ENCODE results near the gene TEX44. TPM values are rescaled to one million over a fixed set of nuclear protein-coding genes. Genes with fewer than 3 reads are reported as not detected.

The TEX44 gene
- total and polyA plus RNA-seq, 2 of the 13 experiments (the other 11 are each of a cell fraction or from before 2014, with no cell fraction given) = not detected

GRCh38 chr2:231614559-231615057 lies 21.9 kb downstream of the TEX44 start (continued):
- TF ChIP-seq, protein P1, sequence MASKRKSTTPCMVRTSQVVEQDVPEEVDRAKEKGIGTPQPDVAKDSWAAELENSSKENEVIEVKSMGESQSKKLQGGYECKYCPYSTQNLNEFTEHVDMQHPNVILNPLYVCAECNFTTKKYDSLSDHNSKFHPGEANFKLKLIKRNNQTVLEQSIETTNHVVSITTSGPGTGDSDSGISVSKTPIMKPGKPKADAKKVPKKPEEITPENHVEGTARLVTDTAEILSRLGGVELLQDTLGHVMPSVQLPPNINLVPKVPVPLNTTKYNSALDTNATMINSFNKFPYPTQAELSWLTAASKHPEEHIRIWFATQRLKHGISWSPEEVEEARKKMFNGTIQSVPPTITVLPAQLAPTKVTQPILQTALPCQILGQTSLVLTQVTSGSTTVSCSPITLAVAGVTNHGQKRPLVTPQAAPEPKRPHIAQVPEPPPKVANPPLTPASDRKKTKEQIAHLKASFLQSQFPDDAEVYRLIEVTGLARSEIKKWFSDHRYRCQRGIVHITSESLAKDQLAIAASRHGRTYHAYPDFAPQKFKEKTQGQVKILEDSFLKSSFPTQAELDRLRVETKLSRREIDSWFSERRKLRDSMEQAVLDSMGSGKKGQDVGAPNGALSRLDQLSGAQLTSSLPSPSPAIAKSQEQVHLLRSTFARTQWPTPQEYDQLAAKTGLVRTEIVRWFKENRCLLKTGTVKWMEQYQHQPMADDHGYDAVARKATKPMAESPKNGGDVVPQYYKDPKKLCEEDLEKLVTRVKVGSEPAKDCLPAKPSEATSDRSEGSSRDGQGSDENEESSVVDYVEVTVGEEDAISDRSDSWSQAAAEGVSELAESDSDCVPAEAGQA (IDR thresholded peaks at IDR 0.05; ENCODE audit: low read depth) = peak; percentile 81
- TF ChIP-seq, protein P1 (CRISPR knock-in tag; IDR thresholded peaks at IDR 0.05; ENCODE audit: borderline replicate concordance) = no peak
- 0 out of 2 replicates have a peak, but pooled peaks have one; percentile 27 for TF ChIP-seq ZNF468 (CRISPR knock-in tag; IDR thresholded peaks at IDR 0.05)
- 0 out of 2 replicates have a peak, but pooled peaks have one; percentile 3 for TF ChIP-seq ZC3H13 (CRISPR knock-in tag; IDR thresholded peaks at IDR 0.05)
- no peak for TF ChIP-seq DDIT3 (CRISPR knock-in tag; IDR thresholded peaks at IDR 0.05)
- no peak for TF ChIP-seq NFIB (CRISPR knock-in tag; IDR thresholded peaks at IDR 0.05; ENCODE audit: borderline replicate concordance)
- no peak for TF ChIP-seq ZNF570 (CRISPR knock-in tag; IDR thresholded peaks at IDR 0.05; ENCODE audit: borderline replicate concordance)
- TF ChIP-seq BRD4 (CRISPR knock-in tag; IDR thresholded peaks at IDR 0.05) = peak; percentile 27; the same call in 1 of the 2 replicates
- TF ChIP-seq ZNF574 (CRISPR knock-in tag; IDR thresholded peaks at IDR 0.05) = no peak
- TF ChIP-seq CAMTA2 (CRISPR knock-in tag; IDR thresholded peaks at IDR 0.05; ENCODE audit: borderline replicate concordance) = 0 out of 2 replicates have a peak, but pooled peaks have one; percentile 66
- no peak for TF ChIP-seq ZNF703 (CRISPR knock-in tag; IDR thresholded peaks at IDR 0.05; ENCODE audit: borderline replicate concordance)
- no peak for TF ChIP-seq RBM22 (optimal IDR thresholded peaks at IDR 0.05; ENCODE audit: low read length)
- TF ChIP-seq SMC3 (IDR thresholded peaks at IDR 0.05; ENCODE audit: low read length) = no peak
- no peak for TF ChIP-seq NR2C2 (CRISPR knock-in tag; IDR thresholded peaks at IDR 0.05; ENCODE audit: borderline replicate concordance)
- TF ChIP-seq, protein P2, sequence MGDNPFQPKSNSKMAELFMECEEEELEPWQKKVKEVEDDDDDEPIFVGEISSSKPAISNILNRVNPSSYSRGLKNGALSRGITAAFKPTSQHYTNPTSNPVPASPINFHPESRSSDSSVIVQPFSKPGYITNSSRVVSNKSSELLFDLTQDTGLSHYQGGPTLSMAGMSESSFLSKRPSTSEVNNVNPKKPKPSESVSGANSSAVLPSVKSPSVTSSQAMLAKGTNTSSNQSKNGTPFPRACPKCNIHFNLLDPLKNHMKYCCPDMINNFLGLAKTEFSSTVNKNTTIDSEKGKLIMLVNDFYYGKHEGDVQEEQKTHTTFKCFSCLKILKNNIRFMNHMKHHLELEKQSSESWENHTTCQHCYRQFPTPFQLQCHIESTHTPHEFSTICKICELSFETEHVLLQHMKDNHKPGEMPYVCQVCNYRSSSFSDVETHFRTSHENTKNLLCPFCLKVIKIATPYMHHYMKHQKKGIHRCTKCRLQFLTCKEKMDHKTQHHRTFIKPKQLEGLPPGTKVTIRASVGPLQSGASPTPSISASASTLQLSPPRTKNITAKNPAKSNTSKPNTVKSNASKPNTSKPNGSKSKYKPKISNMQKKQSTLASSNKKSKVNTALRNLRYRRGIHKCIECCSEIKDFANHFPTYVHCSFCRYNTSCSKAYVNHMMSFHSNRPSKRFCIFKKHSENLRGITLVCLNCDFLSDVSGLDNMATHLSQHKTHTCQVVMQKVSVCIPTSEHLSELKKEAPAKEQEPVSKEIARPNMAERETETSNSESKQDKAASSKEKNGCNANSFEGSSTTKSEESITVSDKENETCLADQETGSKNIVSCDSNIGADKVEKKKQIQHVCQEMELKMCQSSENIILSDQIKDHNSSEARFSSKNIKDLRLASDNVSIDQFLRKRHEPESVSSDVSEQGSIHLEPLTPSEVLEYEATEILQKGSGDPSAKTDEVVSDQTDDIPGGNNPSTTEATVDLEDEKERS (CRISPR knock-in tag; IDR thresholded peaks at IDR 0.05) = no peak
- TF ChIP-seq ZNF367 (CRISPR knock-in tag; IDR thresholded peaks at IDR 0.05; ENCODE audit: borderline replicate concordance) = no peak
